ENCODE results near the gene HIF1AN. TPM values are rescaled to one million over a fixed set of nuclear protein-coding genes. Genes with fewer than 3 reads are reported as not detected.

Gene HIF1AN
- 9.0 and 9.8 TPM in 2 replicates for total RNA-seq (2014; rRNA removed; shearing (Covaris generic))
- polyA plus RNA-seq (2015; cell fraction: cytosol; rRNA removed), result 19.5 and 21.9 TPM in 2 replicates
- 34.0 and 35.5 TPM in 2 replicates for polyA plus RNA-seq (2015; cell fraction: nucleus; rRNA removed)

DNA sequence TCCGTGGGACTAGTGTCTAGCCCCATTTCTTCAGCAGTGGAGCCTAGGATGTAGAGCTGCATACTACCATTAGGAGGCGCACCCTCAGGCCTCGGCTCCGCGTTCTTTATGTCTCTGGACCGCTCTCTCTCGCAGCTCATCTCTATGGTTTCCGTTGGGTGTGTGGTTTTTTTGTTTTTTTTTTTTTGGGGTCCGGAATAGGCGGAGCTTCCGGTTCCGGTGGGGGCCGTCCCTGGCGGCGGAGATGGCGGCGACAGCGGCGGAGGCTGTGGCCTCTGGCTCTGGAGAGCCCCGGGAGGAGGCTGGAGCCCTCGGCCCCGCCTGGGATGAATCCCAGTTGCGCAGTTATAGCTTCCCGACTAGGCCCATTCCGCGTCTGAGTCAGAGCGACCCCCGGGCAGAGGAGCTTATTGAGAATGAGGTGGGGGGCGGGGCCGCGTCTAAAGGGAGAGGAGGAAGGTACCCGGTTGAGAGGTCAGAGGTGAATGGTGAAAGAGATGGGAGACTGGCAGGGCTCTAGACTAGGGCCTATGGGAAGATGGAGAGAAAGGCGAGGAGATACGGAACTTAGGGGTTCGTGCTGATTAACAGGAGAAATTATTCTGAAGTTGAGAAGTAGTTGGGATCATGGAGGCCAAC lies at the start of gene HIF1AN:
Gene HIF1AN, plus strand, starts transcription at position 229 of the 639 bp plus-strand sequence. Its CDS starts 16 bp downstream, at position 245.
- peak; percentile 93 for DNase-seq (ENCODE audit: low read depth)

DNA sequence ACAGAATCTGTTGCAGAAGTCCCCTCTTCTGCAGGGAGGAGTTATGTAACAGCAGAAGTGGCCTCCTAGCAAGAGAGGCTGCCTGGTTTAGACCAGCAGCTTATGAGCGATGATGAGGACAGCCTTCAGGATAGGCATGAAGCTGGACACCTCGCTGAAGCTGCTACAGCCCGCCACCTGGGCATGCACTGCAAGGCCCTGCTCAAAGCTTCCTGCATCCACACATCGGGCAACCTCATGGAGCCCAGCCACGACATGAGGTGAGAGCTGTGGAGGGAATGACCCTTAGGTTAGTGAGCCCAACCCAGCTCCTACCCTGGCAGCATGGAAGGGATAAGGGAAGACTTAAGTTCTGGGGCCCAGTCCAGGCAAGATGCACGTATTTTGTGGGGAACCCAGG lies 48.2 kb upstream of the HIF1AN start:
- no peak for DNase-seq (ENCODE audit: low read depth)

DNA sequence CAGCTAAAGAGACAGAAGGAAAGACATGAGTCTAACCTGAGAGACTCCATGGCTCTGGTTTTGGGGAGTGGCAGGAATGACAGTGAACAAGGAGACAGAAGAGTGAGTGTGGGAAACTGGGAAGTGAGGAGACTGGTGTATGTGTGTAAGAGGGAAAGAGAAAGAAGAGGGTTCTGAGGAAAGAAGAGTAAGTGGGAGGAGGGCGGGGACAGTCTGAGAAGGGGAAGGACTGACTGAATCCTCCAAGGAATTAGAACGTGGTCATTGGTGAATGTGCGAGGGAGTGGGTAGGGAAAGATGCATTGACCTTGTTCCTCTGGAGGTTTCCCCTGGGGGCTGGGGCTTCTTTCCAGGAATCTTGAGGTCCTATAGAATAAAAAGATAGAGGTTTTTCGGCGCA lies 46.3 kb upstream of the HIF1AN start:
- DNase-seq (ENCODE audit: low read depth), result no peak

DNA sequence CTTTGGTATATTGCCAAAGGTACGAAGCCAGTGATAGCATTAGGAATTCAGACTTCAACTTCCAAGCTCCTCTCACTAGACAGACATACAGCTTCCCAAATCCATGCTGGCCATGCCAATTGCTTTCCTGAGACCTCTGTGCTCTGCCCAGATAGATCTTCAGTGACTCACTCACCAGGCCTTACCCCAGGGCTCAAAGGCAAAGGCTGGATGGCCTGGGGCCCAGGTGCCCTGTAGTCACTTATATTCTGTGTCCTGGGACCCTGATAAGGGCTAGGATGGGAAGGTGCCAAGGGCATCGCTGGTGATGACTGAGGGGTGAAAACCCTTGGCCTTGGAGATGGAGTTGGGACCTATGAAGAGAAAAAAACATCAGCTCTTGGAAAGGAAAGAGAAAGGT lies 45.2 kb upstream of the HIF1AN start:
- DNase-seq (ENCODE audit: low read depth), result no peak

DNA sequence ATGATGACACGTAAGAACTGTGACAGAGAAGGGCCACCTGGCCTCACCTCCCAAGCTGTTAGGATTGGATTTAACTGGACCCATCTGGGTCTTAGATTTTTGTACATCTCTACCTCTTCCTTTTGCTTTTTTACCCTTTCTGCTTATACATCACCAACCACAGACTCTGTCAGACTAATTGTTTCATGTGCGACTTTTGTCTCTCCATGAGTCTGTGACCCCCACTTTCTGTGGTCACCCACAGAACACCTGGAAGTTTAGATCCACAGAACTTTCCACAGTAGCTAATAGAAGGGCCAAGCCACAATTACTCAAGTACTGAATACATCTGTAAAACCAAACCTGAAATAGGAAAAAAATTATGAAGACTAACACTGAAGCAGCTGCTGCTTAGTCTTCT lies 39.2 kb upstream of the HIF1AN start:
- DNase-seq (ENCODE audit: low read depth), result no peak

DNA sequence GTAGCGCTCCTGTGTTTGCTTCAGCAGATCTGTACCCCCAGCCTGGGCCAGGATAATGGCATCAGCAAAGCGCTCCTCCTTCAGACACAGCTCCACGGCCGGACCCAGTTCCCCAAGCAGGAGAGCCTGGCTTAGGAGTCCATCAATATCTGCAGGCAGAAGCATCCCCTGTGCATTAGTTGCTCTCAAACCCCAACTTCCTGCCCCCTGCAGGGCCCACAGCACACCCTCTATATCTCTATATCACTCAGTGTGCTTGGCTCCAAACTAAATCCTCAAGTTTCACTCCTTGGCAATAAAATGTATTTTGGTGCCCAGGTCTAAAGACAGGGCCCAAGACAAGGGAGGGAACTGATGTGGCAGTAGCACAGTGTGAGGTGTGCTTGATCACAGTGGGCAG lies 37.7 kb upstream of the HIF1AN start:
- no peak for DNase-seq (ENCODE audit: low read depth)

DNA sequence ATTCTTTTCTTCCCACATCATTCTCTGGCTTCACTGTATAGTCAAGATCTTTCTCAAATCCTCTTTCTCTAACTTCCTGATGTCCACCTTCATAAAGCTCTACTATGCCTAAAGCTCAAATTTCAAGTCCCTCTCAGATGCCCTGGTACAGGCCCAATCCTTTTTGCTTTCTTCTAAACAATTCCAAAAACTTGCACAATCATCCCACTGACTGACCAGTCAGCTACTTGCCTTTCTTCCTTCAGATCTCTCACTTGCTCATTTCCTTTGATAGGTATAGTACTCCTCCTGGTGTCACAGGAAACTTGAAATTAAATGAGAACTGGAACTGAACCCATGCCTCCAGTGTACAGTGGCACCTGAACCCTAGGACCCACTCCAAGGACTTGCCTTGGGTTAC lies 34.3 kb upstream of the HIF1AN start:
- peak; percentile 24 for DNase-seq (ENCODE audit: low read depth)

DNA sequence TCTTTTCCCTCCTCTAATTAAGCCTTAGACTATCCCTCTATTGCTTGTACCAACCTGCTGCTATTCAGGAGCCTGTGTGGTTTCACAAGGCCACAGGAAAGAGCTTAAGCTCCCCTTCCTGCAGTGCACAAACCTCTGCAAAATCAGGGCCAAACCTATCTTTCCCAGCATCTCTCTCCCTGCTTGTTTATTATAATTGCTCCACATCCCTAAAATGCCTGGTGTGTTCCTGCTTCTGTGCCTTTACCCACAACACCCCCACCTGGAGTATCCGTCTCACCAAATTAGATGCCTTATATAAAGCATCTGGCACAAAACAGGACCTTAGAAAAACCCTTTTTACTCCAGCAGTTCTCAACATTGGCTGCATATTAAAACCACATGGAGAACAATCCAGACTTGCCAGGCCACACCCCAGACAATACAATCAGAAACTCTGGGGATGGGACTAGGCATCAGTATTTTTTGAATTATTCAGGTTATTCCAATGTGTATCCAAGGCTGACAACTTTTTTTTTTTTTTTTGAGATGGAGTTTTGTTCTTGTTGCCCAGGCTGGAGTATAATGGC lies 32.7 kb upstream of the HIF1AN start:
- no peak for DNase-seq (ENCODE audit: low read depth)

DNA sequence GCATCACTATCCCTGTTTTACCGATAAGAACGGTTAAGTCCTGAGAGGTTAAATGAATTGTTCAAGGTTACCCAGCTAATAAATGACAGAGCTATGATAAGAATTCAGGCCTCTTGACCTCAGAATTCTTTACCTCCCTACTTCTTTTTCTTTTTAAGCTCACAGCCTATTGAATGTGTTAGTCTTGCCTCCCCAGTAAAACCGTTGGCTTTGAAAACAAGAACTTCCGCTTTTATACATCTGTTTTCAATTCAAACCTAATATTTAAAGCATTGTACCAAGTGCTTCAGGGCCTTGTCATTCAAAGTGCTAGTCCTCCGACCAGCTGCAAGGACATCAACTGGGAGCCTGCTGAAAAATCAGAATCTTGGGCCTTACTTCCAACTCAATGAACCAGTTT lies 31.6 kb upstream of the HIF1AN start:
- no peak for DNase-seq (ENCODE audit: low read depth)

DNA sequence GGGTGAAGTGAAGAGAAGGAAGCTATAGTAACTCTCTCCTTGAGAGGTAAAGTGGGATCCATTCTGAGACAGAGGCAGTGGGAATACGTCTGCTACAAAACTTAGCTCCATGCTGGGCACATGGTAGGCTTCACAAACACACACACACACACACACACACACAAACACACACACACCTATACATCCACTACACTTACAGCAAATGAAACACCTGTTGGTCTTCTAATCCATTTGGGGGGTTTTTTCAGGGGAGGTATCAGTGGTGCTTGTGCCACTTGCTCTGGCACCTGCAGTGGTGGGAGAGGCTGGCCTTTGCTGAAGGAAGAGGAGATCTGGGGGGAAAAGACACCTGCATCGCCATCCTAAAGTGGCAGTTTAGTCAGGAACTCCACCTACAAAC lies 30.6 kb upstream of the HIF1AN start:
- no peak for DNase-seq (ENCODE audit: low read depth)

DNA sequence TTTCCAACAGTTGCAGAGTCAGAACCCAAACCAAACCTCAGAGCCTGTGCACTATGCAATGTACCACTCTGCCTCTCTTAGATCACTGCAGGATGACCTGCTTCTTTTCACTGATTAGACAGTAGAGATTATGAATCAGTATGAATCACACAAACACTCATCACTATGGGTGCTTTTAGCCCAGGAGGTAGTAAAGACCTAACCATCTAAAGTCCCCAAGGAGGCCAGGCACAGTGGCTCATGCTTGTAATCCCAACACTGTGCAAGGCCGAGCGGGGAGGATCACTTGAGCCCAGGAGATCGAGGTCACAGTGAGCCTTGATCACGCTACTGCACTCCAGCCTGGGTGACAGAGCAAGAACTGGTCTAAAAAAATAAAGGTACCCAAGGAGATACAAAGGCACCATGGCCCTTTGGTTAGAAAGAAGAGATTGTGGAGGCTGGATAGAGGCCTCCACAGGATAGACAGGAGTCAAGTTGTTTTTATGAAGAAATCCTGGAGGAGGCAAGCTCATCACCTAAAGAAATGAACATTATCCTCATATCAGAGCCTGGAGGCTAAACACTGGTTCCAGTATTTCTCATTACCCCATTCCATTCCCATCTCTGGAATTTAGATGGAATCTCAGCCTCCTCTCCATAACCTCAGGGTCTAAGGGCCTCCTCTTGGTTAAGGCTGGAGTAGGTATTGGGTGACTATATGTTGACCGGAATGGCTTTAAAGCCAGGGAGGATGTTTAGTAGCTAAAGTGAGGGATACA lies 29.0 kb upstream of the HIF1AN start:
- DNase-seq (ENCODE audit: low read depth), result peak; percentile 81

DNA sequence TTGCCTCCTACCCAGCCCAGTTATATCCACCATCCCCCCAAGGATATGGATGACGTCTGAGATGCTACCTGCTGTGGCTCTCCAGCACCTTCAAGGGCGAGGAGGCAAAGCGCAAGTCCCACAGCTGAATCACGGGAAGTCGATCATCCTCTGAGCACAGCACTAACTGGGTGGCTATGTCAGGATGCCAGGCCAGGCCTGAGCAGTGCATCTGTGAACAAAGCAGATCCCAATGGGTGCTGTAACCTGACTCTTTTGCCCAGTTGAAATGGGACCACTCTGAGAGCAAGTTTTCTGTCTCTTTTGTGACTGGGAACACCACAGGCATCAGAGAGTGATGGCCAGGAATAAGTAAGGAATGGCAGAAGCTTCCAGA lies 28.4 kb upstream of the HIF1AN start:
- DNase-seq (ENCODE audit: low read depth), result no peak

DNA sequence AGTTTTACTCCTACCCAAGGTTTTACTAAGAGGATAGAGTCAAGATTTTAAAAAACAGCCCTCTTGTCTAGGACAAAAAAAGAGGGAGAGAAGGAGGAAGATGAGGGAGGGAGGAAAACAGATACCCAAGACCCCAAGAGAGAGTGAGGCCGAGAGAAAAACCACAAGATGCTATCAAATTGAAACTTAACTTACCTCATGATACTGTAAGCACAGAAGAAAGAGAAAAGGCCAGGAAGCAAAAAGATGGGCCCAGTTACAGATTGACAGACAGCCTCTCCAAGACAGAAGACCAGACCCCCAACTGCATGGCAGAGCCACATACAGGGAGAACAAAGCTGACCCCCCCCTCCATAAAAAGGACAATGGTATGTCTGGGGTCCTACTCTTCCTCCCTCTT lies 27.5 kb upstream of the HIF1AN start:
- no peak for DNase-seq (ENCODE audit: low read depth)

DNA sequence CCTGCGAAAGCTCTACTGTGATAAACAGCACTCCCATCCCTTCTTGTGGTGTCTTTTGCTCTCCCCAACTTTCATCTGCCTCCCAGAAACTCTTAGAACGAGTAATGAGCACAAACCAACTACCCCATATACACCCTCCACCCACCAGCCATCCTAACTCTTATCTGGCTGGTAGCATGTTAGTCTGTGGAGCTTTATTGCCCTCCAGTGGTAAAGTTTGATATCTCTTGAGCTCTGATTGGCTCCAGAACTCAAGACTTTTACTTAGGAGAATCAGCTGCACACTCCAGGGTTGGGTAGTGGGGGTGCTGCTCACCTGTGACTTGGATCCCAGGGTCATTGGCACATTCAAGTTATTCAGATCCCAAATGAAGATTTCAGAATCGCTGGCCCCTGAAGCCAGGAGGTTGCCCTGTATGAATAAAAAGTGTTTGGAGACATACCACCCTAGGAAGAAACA lies 27.0 kb upstream of the HIF1AN start:
- peak; percentile 57 for DNase-seq (ENCODE audit: low read depth)

DNA sequence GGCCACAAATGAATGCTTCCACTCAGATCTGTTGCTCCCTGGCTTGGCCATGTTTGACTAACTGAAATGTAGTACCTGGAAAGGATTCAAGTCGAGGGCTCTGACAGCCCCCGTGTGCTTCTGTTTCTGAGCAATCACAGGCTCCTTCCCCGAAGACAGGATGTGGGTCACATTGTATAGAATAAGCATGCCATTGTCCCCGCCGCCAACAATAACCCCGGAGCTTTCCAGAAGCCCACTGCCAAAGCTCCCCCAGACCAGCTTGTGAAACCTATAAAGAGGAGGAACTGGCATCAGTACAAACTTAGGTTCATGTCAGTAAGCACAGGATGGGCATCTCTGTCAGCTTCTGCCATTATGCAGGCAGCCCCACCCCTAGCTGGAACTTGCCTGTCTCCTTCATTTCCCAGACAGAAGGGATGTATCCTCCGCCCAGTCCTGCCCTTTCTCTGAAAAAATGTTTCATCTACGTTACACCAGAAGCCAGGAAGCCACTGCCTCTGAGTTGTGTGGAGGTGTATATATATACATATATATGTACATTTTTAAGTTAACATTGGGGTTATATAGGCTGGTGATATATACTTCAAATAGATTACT lies 26.4 kb upstream of the HIF1AN start:
- DNase-seq (ENCODE audit: low read depth), result peak; percentile 59

DNA sequence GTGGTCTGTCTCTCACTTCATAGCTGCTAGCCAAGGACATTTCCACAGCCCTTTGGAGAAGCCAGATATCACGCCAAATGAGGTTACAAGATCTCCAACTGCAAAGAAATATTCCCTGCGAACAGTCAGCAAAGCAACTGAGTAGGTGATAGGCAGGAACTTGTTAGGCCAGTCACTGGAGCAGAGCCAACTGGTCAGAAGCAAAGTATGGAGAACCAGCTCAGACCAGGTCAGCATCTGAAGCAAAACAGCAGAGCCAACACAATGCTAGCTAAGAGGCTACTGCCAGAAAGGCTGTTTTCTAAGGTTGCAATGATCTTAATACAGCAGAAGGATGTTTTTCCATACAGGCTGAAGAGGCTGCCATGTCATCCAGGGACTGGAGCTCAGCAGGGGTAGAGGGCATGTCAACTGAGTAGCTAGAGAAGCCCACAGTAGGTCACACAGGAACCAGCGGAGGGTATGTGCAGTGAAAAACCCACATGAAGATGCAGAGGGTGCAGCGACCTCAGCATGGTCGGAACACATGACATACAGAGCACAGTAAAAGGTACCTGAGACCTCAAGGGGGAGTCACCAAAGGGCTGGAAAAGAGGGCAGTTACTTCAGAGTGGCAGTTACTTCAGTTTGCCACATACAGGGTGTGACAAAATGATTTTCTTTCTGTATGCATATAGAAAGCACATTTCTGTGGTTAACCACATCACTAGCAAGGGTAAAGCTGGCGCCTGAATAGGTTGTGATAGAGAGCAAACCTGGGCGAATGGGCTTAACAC lies 25.0 kb upstream of the HIF1AN start:
- no peak for DNase-seq (ENCODE audit: low read depth)

DNA sequence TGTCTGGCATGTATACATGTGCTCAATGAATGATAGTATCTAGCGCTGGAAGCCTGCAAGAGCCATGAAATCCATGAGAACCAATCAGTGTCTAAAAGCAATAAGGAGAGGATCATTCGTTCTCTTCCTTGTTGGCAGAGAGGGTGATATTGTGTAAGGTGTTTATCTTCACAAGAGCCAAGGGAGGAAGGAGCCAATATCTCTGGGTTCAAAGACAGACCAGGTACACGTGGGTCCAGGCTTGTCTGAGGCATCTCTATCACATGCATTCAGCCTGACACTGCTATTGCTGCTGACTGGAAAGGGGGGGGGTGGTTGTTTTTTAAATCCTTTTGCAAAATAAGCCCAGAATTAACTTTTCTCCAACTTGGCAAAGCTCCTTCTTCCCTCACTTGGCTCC lies 20.1 kb upstream of the HIF1AN start:
- no peak for DNase-seq (ENCODE audit: low read depth)

DNA sequence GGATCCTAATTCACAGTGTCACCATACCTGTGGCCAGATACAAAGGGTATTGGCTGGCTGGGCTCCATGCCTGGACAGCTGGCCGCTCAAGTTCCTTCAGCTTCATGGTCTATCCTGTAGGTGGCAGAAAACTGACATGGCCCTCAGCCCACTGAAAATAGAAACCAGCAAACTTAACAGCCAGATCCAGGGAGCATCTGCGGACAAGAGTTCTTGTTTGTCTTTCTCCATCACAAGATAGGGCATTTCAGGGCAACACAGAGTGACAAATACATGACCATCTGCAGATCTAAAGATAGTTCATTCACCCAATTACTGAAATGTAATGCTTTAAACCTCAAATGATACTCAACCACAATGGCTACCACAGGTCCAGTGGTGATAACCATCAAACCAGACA lies 18.9 kb upstream of the HIF1AN start:
- no peak for DNase-seq (ENCODE audit: low read depth)

DNA sequence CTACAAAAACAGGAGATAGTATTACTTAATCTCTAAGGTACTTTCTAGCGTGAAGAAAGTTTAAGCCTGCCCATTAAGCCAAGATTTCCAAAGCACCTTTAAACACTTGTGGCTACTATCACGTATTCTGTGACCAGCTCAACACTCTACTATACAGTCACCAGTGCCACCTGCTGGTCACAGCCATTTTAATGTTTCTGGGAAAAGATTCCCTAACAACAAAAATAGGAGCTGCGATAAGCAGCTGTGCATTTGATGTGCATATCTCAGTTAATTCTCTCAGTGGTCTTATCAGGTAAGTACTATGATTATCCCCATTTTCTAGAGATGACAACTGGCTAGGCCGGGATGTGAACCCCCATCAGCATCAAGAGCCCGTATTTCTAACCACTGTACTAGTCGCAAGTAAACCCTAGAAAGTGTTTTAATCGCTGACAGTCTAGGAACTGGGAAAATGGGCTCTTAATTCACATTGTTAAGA lies 16.9 kb upstream of the HIF1AN start:
- DNase-seq (ENCODE audit: low read depth), result peak; percentile 64

DNA sequence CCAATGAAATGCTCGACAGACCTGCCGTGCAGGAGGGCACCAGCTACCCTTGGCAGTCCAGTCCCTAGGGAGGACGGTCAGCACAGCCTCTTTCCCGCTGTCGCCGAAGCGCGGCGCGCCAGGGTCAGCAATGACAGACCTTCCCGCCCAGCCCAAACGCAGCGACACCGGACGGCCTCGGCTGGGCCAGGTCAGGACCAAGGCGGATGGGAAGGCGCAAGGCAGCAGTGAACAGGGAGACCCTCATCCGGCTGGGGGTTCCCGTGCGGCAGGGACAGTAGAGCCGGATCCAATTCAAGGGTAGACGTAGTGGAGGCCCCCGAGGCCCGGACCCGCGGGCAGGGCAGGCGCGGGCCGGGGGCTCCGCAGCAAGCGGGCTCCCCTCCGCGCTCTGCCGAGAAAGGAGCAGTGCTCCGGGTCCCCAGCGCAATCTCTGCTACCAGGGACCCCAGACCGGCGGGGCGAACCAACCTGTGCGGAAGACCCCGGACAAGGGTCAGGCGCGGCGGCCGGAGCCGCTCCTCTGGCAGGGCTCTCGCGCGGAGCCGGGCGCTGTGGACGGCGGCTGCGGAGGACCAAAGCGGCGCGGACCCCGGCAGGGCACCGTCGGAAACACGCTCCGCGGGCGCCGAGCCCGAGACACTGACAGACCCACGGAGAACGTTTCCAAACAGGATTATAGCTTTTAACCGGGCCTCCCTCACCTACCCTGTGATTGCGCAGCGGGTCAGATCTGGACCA lies 16.3 kb upstream of the HIF1AN start, which contains the start of gene SEC31B:
Gene SEC31B, minus strand, starts transcription at position 551 of the 741 bp plus-strand sequence. CDS start 2,909 bp downstream, outside the sequence.
- DNase-seq (ENCODE audit: low read depth), result no peak

Measured in HT1080 (cell line).